ENCODE data around the gene DAB2IP. TPM values are rescaled to one million over a fixed set of nuclear protein-coding genes. Genes with fewer than 3 reads are reported as not detected.

DAB2IP gene
- total RNA-seq, 1 experiment from 2014 or later: 52.6 TPM

- Mint-ChIP-seq H3K36me3 (no peaks in the 10 kb centered on the region; the same call in 1 of the 2 replicates), H3K27ac (no peak overlapping the region), H3K9me3 (no peaks in the 10 kb centered on the region), H3K27me3 (ENCODE audit: low read depth) (0 out of 2 replicates have a peak, but pooled peaks cover 3% of the 10 kb centered on the region), H3K4me3 (no peak overlapping the region), H3K4me1 (peaks cover 36% of the 10 kb centered on the region)
- DNase-seq (ENCODE audit: low spot score) (no peak), ATAC-seq (no peak)
- ChIA-PET CTCF (interaction anchor here (0.6 to 2.8 kb wide), 6 partner anchors 10 to 111 kb away, joined by 3 to 12 read pairs (median 4); no protein-coding TSS in a partner anchor), POLR2A (no interaction called here)
- TF ChIP-seq ETV6 (CRISPR knock-in tag; IDR thresholded peaks at IDR 0.05) (no peak), ESRRA (CRISPR knock-in tag; IDR thresholded peaks at IDR 0.05; ENCODE audit: borderline replicate concordance) (no peak), FOXP1 (CRISPR knock-in tag; IDR thresholded peaks at IDR 0.05; ENCODE audit: borderline replicate concordance) (no peak)
Observed at GRCh38 chr9:121656941-121657470, 5.6 kb downstream of the DAB2IP start.

GRCh38 chr9:121658166-121658565 is 6.7 kb downstream of the DAB2IP start:
- H3K27ac Mint-ChIP-seq: no peak overlapping the region
- no peak for ATAC-seq

GRCh38 chr9:121658591-121658990 is 7.2 kb downstream of the DAB2IP start:
- no peak for TF ChIP-seq NR2C2 (CRISPR knock-in tag; IDR thresholded peaks at IDR 0.05)
- TF ChIP-seq FOXJ3 (CRISPR knock-in tag; IDR thresholded peaks at IDR 0.05; ENCODE audit: borderline replicate concordance): no peak
- no peak for TF ChIP-seq CTCF (IDR thresholded peaks at IDR 0.05)
- TF ChIP-seq AFF4 (CRISPR knock-in tag; IDR thresholded peaks at IDR 0.05; ENCODE audit: borderline replicate concordance): no peak
- TF ChIP-seq ATF2 (CRISPR knock-in tag; IDR thresholded peaks at IDR 0.05; ENCODE audit: borderline replicate concordance, low read depth): no peak
- ChIA-PET CTCF (interaction anchor here (0.9 to 1.2 kb wide), 3 partner anchors 26 to 109 kb away, joined by 3 to 4 read pairs (median 3); no protein-coding TSS in a partner anchor), POLR2A (no interaction called here)
- ATAC-seq (no peak), DNase-seq (ENCODE audit: low spot score) (no peak)
- Mint-ChIP-seq H3K4me3 (no peak overlapping the region), H3K27ac (no peak overlapping the region), H3K36me3 (no peaks in the 10 kb centered on the region; the same call in 1 of the 2 replicates), H3K4me1 (peaks cover 35% of the 10 kb centered on the region), H3K9me3 (no peaks in the 10 kb centered on the region), H3K27me3 (ENCODE audit: low read depth) (no peaks in the 10 kb centered on the region)

More at GRCh38 chr9:121658166-121658565, 6.7 kb downstream of the DAB2IP start:
- H3K4me3 Mint-ChIP-seq: no peak overlapping the region
- peaks cover 34% of the 10 kb centered on the region for H3K4me1 Mint-ChIP-seq
- POLR2A ChIA-PET: no interaction called here
- no peak for DNase-seq (ENCODE audit: low spot score)
- H3K36me3 Mint-ChIP-seq: no peaks in the 10 kb centered on the region; the same call in 1 of the 2 replicates
- no peaks in the 10 kb centered on the region for H3K27me3 Mint-ChIP-seq (ENCODE audit: low read depth)
- no peak for TF ChIP-seq GRHL2 (CRISPR knock-in tag; IDR thresholded peaks at IDR 0.05; ENCODE audit: insufficient replicate concordance, severe bottlenecking)
- no peak for TF ChIP-seq CREM (CRISPR knock-in tag; IDR thresholded peaks at IDR 0.05)
- no peak for TF ChIP-seq ZSCAN18 (CRISPR knock-in tag; IDR thresholded peaks at IDR 0.05)
- no peak for TF ChIP-seq ZNF671 (CRISPR knock-in tag; IDR thresholded peaks at IDR 0.05)
- TF ChIP-seq CDX4 (CRISPR knock-in tag; IDR thresholded peaks at IDR 0.05; ENCODE audit: borderline replicate concordance): no peak
- CTCF ChIA-PET: interaction anchor here (0.9 to 1.4 kb wide), 4 partner anchors 26 to 108 kb away, joined by 3 to 4 read pairs (median 3); no protein-coding TSS in a partner anchor
- no peaks in the 10 kb centered on the region for H3K9me3 Mint-ChIP-seq
